Measurements from ENCODE around the gene NR6A1. TPM values are rescaled to one million over a fixed set of nuclear protein-coding genes. Genes with fewer than 3 reads are reported as not detected.
A peak's percentile ranks its signal among the peaks of the same experiment; 100 is the strongest.

NR6A1 gene
- total RNA-seq, 1 experiment from 2014 or later: 99.3 TPM

DNA sequence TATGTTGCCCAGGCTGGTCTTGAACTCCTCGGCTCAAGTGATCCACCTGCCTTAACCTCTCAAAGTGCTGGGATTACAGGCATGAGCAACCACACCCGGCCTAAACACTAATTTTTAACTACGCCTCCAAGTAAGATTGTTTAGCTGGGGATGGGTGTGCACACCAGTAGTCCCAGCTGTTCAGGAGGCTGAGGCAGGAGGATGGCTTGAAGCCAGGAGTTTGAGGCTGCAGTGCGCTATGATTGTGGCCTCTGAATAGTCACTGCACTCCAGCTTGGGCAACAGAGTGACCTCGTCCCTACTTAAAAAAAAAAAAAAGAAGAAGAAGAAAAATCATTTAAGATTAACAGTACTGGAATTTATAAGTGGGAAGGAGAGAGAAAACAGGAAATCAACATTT lies 173.1 kb downstream of the NR6A1 start:
- Histone ChIP-seq H3K79me1 (ENCODE audit: insufficient read depth, low read depth, low read length, poor library complexity, severe bottlenecking) (no peaks in the 10 kb centered on the region), H4K5ac (ENCODE audit: insufficient read length, low read depth, low read length) (no peak overlapping the region), H2BK120ac (ENCODE audit: low read depth, low read length, poor library complexity, severe bottlenecking) (no peak overlapping the region), H3K27me3 (ENCODE audit: insufficient read depth, low read length) (no peaks in the 10 kb centered on the region), H2BK5ac (ENCODE audit: insufficient read length, low read length) (no peak overlapping the region), H3K4ac (ENCODE audit: low read depth, low read length) (no peak overlapping the region), H3T11ph (ENCODE audit: low read length) (no peak overlapping the region), H2BK20ac (ENCODE audit: low read depth, low read length, poor library complexity, severe bottlenecking) (no peak overlapping the region), H3K18ac (ENCODE audit: insufficient read length, low read depth, low read length) (no peak overlapping the region), H3K4me2 (ENCODE audit: insufficient read depth, insufficient read length, low read length) (no peak overlapping the region), H4K20me1 (ENCODE audit: control insufficient read depth, insufficient read depth, insufficient read length) (no peaks in the 10 kb centered on the region), H4K91ac (ENCODE audit: insufficient read length, low read depth, low read length) (no peak overlapping the region), H3K23ac (ENCODE audit: insufficient read length, low read depth, low read length) (no peak overlapping the region), H3K27ac (ENCODE audit: insufficient read length, low read depth, low read length) (no peak overlapping the region), H2BK15ac (ENCODE audit: low read depth, low read length) (no peak overlapping the region), H2AFZ (ENCODE audit: low read length) (no peak overlapping the region), H4K8ac (replicated peaks; ENCODE audit: insufficient read length, low read depth, low read length) (no peak overlapping the region), H3K23me2 (ENCODE audit: insufficient read length, low read depth, low read length, poor library complexity, severe bottlenecking) (peaks cover 2% of the 10 kb centered on the region), H2BK12ac (ENCODE audit: insufficient read length, low read depth, low read length) (no peak overlapping the region), H3K4me1 (ENCODE audit: insufficient read depth, low read length) (peaks cover 12% of the 10 kb centered on the region), H3K56ac (ENCODE audit: insufficient read length, low read depth, low read length) (no peak overlapping the region), H3K14ac (ENCODE audit: insufficient read depth, low read length) (no peak overlapping the region), H3K9ac (ENCODE audit: extremely low read depth, insufficient read length, low read length) (no peak overlapping the region), H3K79me2 (ENCODE audit: insufficient read depth, low read length) (no peaks in the 10 kb centered on the region), H2AK5ac (ENCODE audit: insufficient read length, low read length) (no peak overlapping the region), H3K9me3 (ENCODE audit: control insufficient read depth, low read depth, low read length) (no peaks in the 10 kb centered on the region)
- H3K27me3 Mint-ChIP-seq (ENCODE audit: low read depth): no peaks in the 10 kb centered on the region
- no peak overlapping the region for H3K4me3 Mint-ChIP-seq
- H3K4me1 Mint-ChIP-seq: peaks cover 51 to 59% of the 10 kb centered on the region in 2 experiments
- H3K9me3 Mint-ChIP-seq: peaks cover 0 to 3% of the 10 kb centered on the region in 2 experiments; a peak in 1 of 5 replicates
- H3K27ac Mint-ChIP-seq: peak overlapping the region in 2 of 3 experiments; percentile 29 to 60; a peak in 1 of 7 replicates
- no CpG with 5 or more reads among the region's 5 CpGs for WGBS (ENCODE audit: extremely low coverage, insufficient read length, low lambda C conversion rate)
- H3K36me3 Mint-ChIP-seq (ENCODE audit: insufficient read depth in 1 of 3, low read depth in 3 of 3): peaks cover 7 to 10% (median 7%) of the 10 kb centered on the region in 3 experiments; a peak in 6 of 7 replicates
- TF ChIP-seq, protein P1, sequence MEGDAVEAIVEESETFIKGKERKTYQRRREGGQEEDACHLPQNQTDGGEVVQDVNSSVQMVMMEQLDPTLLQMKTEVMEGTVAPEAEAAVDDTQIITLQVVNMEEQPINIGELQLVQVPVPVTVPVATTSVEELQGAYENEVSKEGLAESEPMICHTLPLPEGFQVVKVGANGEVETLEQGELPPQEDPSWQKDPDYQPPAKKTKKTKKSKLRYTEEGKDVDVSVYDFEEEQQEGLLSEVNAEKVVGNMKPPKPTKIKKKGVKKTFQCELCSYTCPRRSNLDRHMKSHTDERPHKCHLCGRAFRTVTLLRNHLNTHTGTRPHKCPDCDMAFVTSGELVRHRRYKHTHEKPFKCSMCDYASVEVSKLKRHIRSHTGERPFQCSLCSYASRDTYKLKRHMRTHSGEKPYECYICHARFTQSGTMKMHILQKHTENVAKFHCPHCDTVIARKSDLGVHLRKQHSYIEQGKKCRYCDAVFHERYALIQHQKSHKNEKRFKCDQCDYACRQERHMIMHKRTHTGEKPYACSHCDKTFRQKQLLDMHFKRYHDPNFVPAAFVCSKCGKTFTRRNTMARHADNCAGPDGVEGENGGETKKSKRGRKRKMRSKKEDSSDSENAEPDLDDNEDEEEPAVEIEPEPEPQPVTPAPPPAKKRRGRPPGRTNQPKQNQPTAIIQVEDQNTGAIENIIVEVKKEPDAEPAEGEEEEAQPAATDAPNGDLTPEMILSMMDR (conservative IDR thresholded peaks at IDR 0.05): no peak
- DNase-seq: no peak

Measured in H9 (cell line).